SU-DHL-6 (cell line): ENCODE data around the gene KLC4.

Experiments
- H2AFZ ChIP-seq: fragments of 200-600 bp; sonication (generic); 2 replicates; pipeline ENCODE4 v1.6.1; 2014; ENCODE audit warnings: low read depth, mild to moderate bottlenecking, moderate library complexity, mixed read lengths, antibody characterized with exemption, low read length; ENCODE audit not compliant: severe bottlenecking
- H3F3A ChIP-seq: fragments of 200-600 bp; shearing (Covaris generic); 2 replicates; pipeline ENCODE4 v1.6.0; 2016; ENCODE audit warnings: antibody characterized with exemption, mild to moderate bottlenecking; ENCODE audit not compliant: insufficient read depth
- H3K27ac ChIP-seq: fragments of 200-600 bp; sonication (generic); 2 replicates; pipeline ENCODE4 v1.5.1; 2016; ENCODE audit warnings: low read depth, mild to moderate bottlenecking, low read length, moderate library complexity, mixed read lengths
- H3K27me3 ChIP-seq: fragments of 200-600 bp; sonication (generic), shearing (Covaris generic); 2 replicates; pipeline ENCODE4 v1.6.0; 2014; ENCODE audit warnings: mild to moderate bottlenecking, low read length
- H3K36me3 ChIP-seq: fragments of 200-600 bp; sonication (generic); 2 replicates; pipeline ENCODE4 v1.6.1; 2014; ENCODE audit warnings: mild to moderate bottlenecking, low read length, mixed read lengths
- H3K4me2 ChIP-seq: fragments of 300-600, 200-600 bp; shearing (Covaris generic), sonication (generic); 2 replicates; pipeline ENCODE4 v1.6.0; 2014; ENCODE audit warnings: low read length, low read depth, mild to moderate bottlenecking; ENCODE audit not compliant: poor library complexity, severe bottlenecking
- H3K4me3 ChIP-seq: fragments of 200-600 bp; sonication (generic); 2 replicates; pipeline ENCODE4 v1.5.1; 2014; ENCODE audit warnings: antibody characterized with exemption, low read length, mild to moderate bottlenecking, mixed read lengths; ENCODE audit not compliant: insufficient read depth, poor library complexity, severe bottlenecking
- H3K79me2 ChIP-seq: fragments of 200-600 bp; sonication (generic); 2 replicates; pipeline ENCODE4 v1.6.1; 2014; ENCODE audit warnings: mild to moderate bottlenecking, low read length, moderate library complexity; ENCODE audit not compliant: insufficient read depth
- H3K9ac ChIP-seq: fragments of 200-600 bp; sonication (generic); 2 replicates; pipeline ENCODE4 v1.7.0; 2014; ENCODE audit warnings: mild to moderate bottlenecking, low read length
- H3K9me2 ChIP-seq: fragments of 200-600 bp; sonication (generic); replicated peaks from 2 replicates; pipeline ENCODE4 v1.6.1; 2014; ENCODE audit warnings: low read length; ENCODE audit not compliant: insufficient read depth
- H3K9me3 ChIP-seq: fragments of 200-600 bp; sonication (generic); 2 replicates; pipeline ENCODE4 v1.6.1; 2014; ENCODE audit warnings: low read length, mixed read lengths; ENCODE audit not compliant: insufficient read depth
- H4K20me1 ChIP-seq: fragments of 200-600 bp; sonication (generic); 2 replicates; pipeline ENCODE4 v1.6.1; 2014; ENCODE audit warnings: low read depth, mild to moderate bottlenecking, antibody characterized with exemption, low read length, moderate library complexity, mixed read lengths
- EZH2phosphoT487 ChIP-seq: fragments of 200-600 bp; sonication (generic), shearing (Covaris generic); conservative IDR thresholded peaks from 2 replicates; pipeline ENCODE4 v1.6.1; 2018; ENCODE audit warnings: mild to moderate bottlenecking, antibody characterized with exemption, low read length, moderate library complexity, mixed read lengths
- TF ChIP-seq, protein P1 (sequence below): fragments of 200-600 bp; sonication (generic); IDR thresholded peaks from one replicate; pipeline ENCODE4 v1.5.1; 2017; ENCODE audit warnings: antibody characterized with exemption, mild to moderate bottlenecking, low read length, moderate library complexity; ENCODE audit not compliant: insufficient read depth, poor library complexity, severe bottlenecking

KLC4 gene

DNA sequence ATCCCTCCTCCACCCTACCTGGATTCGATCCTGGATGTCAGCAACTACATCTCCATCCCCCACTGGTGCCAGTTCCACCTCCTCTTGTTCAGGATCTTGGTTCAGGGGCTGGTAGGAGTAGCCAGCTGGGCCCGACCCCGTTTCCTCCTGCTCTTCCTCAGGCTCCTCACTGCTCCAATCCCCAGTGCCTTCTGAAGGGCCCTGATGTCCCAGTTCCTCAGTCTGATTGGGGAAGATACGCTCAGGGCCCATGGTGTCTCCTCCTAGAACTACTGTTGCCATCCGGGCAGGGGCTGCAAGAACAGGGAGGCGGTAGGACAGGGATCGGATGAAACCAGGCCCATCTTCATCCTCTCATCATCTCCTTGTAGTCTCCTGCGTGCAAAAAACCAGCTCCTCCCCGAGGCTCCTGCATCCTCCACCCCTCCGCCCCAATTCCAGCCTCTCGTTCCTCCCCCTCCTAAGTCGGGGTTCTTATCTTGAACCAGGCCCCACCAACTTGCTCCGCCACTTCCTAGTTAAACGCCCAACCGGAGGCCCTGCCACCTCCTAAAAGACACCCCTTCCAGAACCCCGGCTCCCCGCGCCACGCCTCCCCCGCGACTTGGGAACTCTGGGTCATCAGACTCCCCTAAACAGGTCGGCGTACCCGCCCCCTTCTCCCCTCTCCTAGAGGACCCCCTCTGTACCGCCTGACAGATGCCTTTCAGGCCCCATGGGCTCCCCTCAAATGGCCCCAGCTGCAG, 46.2 kb upstream of the KLC4 start:
- peak overlapping the region; percentile 84 for H3K4me2 ChIP-seq
- no peaks in the 10 kb centered on the region for H3K9me3 ChIP-seq
- H3K9me2 ChIP-seq = no peaks in the 10 kb centered on the region
- H3F3A ChIP-seq = no peaks in the 10 kb centered on the region
- peak overlapping the region; percentile 92 for H2AFZ ChIP-seq
- TF ChIP-seq, protein P1, sequence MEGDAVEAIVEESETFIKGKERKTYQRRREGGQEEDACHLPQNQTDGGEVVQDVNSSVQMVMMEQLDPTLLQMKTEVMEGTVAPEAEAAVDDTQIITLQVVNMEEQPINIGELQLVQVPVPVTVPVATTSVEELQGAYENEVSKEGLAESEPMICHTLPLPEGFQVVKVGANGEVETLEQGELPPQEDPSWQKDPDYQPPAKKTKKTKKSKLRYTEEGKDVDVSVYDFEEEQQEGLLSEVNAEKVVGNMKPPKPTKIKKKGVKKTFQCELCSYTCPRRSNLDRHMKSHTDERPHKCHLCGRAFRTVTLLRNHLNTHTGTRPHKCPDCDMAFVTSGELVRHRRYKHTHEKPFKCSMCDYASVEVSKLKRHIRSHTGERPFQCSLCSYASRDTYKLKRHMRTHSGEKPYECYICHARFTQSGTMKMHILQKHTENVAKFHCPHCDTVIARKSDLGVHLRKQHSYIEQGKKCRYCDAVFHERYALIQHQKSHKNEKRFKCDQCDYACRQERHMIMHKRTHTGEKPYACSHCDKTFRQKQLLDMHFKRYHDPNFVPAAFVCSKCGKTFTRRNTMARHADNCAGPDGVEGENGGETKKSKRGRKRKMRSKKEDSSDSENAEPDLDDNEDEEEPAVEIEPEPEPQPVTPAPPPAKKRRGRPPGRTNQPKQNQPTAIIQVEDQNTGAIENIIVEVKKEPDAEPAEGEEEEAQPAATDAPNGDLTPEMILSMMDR = no peak
- TF ChIP-seq EZH2phosphoT487 = no peak
- H3K36me3 ChIP-seq = no peaks in the 10 kb centered on the region
- no peaks in the 10 kb centered on the region for H4K20me1 ChIP-seq
- peaks cover 44% of the 10 kb centered on the region for H3K79me2 ChIP-seq
- peak overlapping the region; percentile 89 for H3K4me3 ChIP-seq
- H3K27me3 ChIP-seq = no peaks in the 10 kb centered on the region
- H3K9ac ChIP-seq = peak overlapping the region; percentile 85
- peak overlapping the region; percentile 45 for H3K27ac ChIP-seq

DNA sequence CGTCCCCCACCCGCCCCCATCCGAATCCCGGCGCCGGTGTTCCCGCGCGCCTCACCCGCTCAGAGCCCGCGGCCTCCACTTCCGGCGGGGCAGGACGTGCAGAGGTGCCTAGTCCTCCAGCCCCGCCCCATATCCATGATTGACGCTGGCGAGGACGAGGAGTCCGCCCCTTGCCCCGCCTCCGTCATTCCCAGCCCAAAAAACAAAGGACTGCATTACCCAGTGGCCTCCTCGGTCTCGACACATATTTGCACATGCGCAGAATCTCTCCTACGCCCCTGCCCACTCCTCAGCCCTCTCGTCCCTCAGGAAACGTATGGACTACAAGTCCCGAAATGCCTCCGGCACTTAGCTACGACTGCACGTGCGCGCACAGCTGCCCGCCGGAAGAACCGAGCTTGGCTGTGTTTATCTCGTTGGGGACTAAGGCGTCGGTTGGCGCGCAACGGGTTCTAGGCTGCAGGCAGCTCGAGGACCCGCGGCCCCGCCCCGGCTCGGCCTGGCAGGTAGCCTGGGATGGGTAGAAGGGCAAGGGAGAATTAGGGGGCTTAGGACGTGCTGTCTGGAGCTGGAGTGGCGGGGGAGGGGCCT, 45.5 kb upstream of the KLC4 start, which contains the start of the genes KLHDC3 and MEA1:
Gene KLHDC3, plus strand, starts transcription at position 407 of the 591 bp plus-strand sequence. CDS start 2,944 bp downstream, outside the sequence.
Gene MEA1, minus strand, starts transcription at position 104 of the 591 bp plus-strand sequence. CDS start 133 bp downstream, outside the sequence.
- TF ChIP-seq EZH2phosphoT487 = no peak
- TF ChIP-seq, protein P1 = no peak
- Histone ChIP-seq H3K9me2 (no peaks in the 10 kb centered on the region), H3K4me3 (peak within 1 kb of the TSS; percentile 89), H3K9ac (peak within 1 kb of the TSS; percentile 85), H3K27ac (peak within 1 kb of the TSS; percentile 45), H3F3A (peaks cover 2% of the 10 kb centered on the region), H3K4me2 (peak within 1 kb of the TSS; percentile 94), H3K36me3 (no peaks in the 10 kb centered on the region; the same call in 1 of the 2 replicates), H4K20me1 (no peaks in the 10 kb centered on the region), H3K79me2 (peaks cover 44% of the 10 kb centered on the region), H2AFZ (peak within 1 kb of the TSS; percentile 92), H3K9me3 (no peaks in the 10 kb centered on the region), H3K27me3 (no peaks in the 10 kb centered on the region)

DNA sequence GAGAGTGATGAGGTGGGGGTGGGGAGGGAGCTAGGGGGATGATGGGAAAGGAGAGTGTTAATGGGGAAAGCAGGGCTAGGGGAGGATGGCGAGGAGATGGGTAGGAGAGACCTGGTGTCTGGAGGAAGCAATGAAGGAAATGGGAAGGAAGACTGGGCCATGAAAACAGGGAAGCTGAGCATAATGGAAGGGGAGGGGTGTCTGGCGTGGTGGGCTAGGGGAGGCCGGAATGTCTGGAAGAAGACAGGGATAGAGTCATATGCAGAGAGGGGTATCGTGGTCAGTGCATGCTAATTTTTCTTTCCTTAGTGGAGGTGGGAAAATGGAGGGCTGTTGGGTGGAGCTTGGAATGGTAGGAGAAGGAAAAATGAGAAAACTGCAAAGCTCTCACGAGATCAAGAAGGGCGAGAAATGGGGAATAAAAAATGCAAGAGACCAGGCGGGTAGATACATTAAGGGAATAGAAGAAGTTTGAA, 45.0 kb upstream of the KLC4 start:
- H3K27ac ChIP-seq = no peak overlapping the region
- H2AFZ ChIP-seq = no peak overlapping the region
- TF ChIP-seq, protein P1 = no peak
- no peak for TF ChIP-seq EZH2phosphoT487
- H3K4me3 ChIP-seq = peak overlapping the region; percentile 75
- no peaks in the 10 kb centered on the region for H3K9me2 ChIP-seq
- H3K36me3 ChIP-seq = no peaks in the 10 kb centered on the region; the same call in 1 of the 2 replicates
- peaks cover 7% of the 10 kb centered on the region for H3F3A ChIP-seq
- H3K79me2 ChIP-seq = peaks cover 44% of the 10 kb centered on the region
- H3K9ac ChIP-seq = peak overlapping the region; percentile 85
- no peaks in the 10 kb centered on the region for H4K20me1 ChIP-seq
- no peaks in the 10 kb centered on the region for H3K9me3 ChIP-seq
- peak overlapping the region; percentile 94 for H3K4me2 ChIP-seq
- H3K27me3 ChIP-seq = no peaks in the 10 kb centered on the region
